Globus pallidus (tissue), 1 donor: ENCODE results near the gene PNMA6E.

ENCODE experiments used
- DNase-seq: peaks from one replicate; pipeline ENCODE4 v3.0.0-alpha.2; 2015; ENCODE audit warnings: low spot score

Gene PNMA6E

DNA sequence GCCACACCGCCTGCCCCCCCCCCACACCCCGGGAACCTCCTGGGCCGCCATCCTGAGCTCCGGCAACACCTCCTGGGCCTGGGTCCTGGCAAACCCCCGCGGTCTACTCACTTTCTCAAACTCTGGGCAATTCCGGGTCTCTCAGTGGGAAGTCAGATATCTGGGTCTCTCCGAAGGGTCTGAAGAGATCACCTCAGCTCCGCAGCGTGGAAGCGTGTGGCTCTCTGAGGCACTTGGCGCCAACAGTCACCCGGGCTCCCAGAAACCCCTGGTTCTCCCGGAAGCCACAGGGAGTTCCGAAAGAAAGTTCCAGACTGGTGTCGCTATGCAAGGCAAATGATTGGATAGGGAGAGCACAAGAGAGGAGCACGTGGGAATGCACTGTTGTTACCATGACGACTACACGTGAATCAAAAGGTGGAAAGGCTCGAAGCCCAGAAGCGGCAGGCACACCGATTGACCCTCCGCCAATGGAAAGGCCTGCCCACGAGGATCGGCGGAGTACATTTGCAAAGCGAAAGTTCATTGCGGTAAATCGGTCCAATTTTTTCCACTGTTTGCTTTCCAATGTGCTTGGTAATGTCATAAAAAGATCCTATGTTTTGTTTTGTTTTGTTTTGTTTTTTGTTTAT is at the start of gene PNMA6E:
Gene PNMA6E (minus strand): TSS at position 218 of the 632 bp plus-strand sequence. CDS start 2,501 bp downstream, outside the sequence.
- no peak for DNase-seq

- no peak for DNase-seq
These were observed 49.8 kb upstream of the PNMA6E start for GRCh38 chrX:153450949-153451277.

GRCh38 chrX:153450114-153450948 is 49.2 kb upstream of the PNMA6E start:
- no peak for DNase-seq

- no peak for DNase-seq
These were observed 48.4 kb upstream of the PNMA6E start for GRCh38 chrX:153449368-153450113.

DNA sequence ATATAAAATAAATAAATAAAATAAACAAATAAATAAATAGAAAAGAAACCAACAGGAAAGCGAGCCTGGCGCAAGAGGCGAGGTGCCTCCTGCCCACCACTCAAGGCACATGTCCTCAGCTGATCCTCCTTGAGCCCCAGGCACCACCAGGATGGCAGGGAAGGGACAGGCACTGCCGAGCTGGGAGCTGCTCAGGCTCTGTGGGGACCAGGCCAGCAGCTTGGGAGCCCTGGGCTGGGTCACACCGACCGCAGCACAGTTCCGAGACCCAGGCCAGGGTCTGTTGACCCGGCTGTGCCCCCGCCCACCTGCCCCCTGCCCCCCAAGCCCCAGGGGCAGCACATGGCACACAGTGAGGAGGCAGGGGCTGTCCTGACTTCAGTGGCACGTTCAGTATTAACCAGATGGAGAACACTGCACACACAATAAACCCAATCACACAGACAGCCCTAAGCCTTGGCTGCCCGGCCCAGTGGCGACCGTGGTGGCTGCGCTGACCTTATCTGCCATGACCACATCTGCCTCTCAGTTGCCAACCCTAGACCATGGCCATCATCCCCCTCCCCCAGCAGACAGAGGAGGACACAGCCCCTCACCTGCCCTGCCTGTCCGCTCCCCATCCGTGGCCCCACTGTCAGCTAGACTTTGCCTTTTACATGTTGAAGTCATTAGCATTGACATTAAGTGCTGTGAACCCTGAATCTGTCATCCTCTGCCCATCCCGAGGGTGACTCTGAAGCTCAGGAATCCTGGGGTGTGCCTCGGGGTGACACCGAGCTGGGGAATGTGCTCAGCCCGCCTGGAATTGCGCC is 47.6 kb upstream of the PNMA6E start:
- no peak for DNase-seq

DNA sequence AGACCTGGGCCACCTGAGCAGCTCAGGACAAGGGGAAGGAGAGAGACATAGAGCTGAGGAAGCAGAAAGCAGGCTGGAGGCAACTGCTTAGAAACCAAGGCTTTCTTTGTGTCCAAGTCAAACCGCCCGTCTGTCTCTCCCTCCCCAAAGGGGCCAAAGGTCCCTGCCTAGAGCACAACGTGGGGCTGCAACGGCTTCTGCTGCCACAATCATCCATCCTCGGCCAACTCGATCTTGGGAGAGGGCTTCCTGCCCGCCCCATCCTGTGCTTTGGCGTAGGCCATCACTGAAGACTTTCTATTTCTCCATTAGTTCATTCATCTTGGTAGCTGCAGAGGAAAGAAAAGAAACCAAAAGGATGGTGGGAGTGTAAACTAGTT is 46.4 kb upstream of the PNMA6E start:
- DNase-seq, result no peak

GRCh38 chrX:153446950-153447580 is 45.9 kb upstream of the PNMA6E start:
- DNase-seq, result no peak

- DNase-seq, result no peak
These were observed 45.4 kb upstream of the PNMA6E start for GRCh38 chrX:153446636-153446936.

DNA sequence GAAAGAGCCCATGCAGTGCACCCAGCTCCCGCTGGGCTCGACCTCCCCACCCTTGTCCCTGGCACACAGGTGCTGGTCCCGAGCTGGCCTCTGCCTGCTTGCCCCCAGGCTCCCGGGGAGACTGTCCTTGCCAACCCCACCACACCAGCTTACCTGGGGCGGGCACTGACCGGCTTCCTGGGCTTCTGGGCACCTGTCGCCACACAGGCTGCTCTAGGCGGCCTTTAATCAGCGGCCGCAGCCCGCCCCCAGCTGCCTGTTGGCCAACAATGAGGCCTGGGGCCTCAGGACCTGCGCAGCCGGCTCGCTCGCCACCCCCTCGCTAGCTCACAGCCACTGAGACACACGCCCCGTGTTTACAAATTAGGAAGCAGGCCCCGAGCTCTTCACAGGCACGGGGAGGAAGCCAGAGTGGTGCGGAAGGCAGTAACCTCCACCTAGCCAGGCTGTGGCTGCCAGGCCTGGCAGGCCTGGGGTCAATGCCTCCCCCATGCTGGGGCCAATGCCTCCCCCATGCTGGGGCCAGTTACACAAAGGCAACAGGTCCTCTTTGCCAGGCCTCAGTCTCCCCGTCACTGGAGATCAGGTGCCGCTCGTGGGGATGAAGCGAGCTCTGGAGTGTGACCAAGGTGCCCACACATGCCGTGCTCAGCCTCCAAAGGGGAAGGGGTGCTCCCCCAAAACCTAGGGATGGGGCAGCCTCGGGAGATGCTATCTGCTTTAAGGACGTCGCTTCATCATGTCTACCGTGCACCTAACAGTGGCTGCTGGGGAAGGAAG is 44.9 kb upstream of the PNMA6E start, which contains the start of gene TREX2:
Gene TREX2 (minus strand): TSS at position 201 of the 780 bp plus-strand sequence. CDS start 626 bp downstream, outside the sequence.
- DNase-seq, result no peak

GRCh38 chrX:153445106-153445855 is 44.1 kb upstream of the PNMA6E start:
- no peak for DNase-seq

- DNase-seq, result no peak
These were observed 43.3 kb upstream of the PNMA6E start for GRCh38 chrX:153444333-153445011.

GRCh38 chrX:153443476-153444332 is 42.6 kb upstream of the PNMA6E start:
- no peak for DNase-seq

DNA sequence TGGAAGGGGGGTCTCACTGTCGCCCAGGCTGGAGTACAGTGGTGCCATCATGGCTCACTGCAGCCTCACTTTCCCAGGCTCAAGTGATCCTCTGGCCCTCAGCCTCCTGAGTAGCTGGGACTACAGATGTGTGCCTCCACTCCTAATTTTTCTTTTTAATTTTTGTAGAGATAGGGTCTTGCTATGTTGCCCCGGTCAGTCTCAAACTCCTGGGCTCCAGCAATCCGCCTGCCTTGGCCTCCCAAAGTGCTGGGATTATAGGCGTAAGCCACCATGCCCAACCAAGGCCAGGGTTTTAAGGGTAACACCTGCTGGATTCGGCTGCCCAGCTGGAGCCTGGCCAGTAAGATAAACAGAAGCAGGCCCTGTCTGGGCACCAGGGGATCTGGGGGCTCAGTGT is 41.3 kb upstream of the PNMA6E start:
- no peak for DNase-seq

GRCh38 chrX:153441981-153442380 is 40.8 kb upstream of the PNMA6E start:
- no peak for DNase-seq

GRCh38 chrX:153441296-153441695 is 40.1 kb upstream of the PNMA6E start:
- no peak for DNase-seq

DNA sequence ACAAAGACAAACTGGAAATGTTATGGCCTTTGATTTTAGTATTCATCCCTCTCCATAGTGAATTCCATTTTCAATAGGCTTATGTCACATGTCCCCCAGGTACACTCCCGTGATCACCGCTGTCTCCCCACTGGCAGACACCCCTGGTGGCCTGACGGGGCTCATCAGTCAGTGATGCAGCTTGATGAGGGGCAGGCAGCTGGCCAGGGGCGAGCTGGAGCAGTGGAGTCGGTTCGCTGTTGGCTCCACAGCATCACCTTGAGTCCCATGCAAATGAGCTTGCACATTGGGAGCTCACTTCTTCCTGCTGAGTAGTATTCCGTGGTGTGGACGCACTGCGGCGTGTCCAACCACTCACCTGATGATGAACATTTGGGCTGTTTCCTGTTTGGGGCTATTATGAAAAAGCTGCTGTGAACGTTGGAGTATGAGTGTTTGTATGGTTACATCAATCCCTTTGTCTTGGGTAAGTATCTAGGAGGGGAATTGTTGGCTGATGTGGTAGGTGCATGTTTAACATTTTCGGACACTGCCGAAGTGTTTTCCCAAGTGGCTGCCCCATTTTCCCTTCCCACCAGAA is 39.5 kb upstream of the PNMA6E start:
- DNase-seq, result no peak

DNA sequence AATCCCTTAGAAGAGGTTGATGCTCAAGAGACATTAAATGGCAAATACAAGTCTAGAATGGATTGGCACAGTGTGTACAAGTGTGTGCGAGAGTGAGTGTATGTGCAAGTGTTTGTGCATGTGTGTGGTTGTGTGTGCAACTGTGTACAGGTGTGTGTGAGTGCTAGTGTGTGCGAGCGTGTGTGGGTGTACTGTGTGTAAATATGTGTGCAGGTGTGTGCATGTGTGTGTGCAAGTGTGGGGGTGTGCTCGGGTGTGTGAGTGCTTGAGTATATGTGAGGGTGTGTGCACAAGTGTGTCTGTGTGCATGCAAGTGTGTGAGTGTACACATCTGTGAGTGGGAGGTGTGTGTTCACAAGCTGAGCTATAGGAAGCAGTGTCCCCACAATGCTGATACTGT is 38.8 kb upstream of the PNMA6E start:
- DNase-seq, result no peak

- no peak for DNase-seq
These were observed 37.4 kb upstream of the PNMA6E start for GRCh38 chrX:153438532-153438931.
